NK-92 treated with Interleukin-12 subunit alpha and Interleukin-12 subunit beta, amount 100 ng/mL, for 24 hours (cell line): ENCODE measurements around the gene COA6.

ENCODE experiments used
- DNase-seq: peaks from one replicate; lab custom pipeline; 2025; lab: John Stamatoyannopoulos, UW

Gene COA6

DNA sequence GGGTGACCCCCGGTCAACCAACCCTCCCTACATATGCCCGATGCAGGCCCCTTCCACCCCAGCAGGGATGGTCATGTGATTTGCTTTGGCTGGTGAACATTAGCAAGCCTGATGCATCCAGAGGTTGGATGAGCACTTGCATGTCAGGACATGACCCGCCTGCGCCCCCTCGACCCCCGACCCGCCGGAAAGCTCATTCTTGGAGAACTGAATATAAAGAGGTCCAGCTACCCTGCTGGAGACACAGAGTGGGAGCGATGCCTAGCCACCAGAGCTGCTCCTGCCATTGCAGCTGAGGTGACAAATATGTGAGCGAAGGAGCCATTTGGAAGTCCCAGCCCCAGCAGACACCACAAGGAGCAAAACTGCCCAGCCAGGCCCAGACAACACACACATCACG, 39.6 kb downstream of the COA6 start:
- DNase-seq, result no peak

DNA sequence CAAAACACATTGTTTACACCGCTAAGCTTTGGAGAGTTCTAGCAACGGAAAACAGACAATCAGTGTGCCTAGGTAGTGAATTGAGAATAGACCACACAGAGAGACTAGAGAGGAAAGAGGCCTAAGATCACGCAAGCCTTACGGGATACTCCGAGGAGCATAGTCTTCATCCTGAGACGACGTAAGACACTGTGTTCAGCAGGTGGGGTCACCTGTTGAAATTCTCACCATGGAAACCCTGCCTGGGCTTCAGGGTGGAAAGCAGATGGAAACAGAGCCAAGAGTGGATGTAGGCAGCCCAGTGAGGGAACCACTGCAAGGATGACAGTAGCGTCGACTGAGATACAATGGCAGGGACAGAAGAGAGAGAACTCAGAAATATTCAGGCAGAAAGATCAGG, 40.2 kb downstream of the COA6 start:
- DNase-seq, result no peak

- no peak for DNase-seq
These were observed 40.7 kb downstream of the COA6 start for GRCh38 chr1:234413990-234414389.

- no peak for DNase-seq
These were observed 54.8 kb downstream of the COA6 start for GRCh38 chr1:234427950-234428646.

GRCh38 chr1:234429434-234429806, 56.2 kb downstream of the COA6 start:
- no peak for DNase-seq

- DNase-seq, result no peak
These were observed 57.4 kb downstream of the COA6 start for GRCh38 chr1:234430691-234431090.

GRCh38 chr1:234431255-234431654, 58.0 kb downstream of the COA6 start:
- no peak for DNase-seq

DNA sequence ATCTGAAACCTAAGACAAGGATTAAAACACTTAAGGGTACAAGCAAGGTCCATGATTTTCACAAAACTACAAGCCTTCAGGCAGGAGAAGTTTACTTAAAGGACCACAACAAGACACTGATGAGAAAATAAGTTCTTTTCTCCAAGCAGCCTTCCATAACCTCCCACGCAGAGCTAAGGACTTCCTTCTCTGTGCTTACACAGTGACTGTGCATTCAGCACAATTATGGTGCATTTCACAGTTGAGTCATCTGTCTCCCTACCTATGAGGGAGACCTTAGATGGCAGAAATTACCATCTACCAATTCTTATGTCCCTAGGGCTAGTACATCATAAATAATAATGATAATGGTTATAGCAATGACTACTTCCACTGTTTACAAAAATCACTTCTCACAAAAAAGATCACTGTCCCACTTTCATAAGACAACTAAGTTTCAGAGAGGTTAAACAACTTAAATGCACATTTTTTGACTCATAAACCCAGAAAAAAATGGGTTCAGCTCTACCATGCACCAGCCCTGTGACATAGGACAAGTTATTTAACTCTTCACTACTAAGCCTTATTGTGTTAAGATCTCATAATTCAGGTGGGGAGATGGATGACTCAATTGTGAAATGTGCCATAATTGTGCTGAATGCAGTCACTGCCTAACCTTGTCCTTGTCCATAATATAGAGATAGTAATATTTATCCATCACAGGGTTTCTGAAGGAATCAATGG, 60.5 kb downstream of the COA6 start:
- DNase-seq, result no peak
